Fibroblast of villous mesenchyme (primary cell): ENCODE results near the gene TRAP1. TPM values are rescaled to one million over a fixed set of nuclear protein-coding genes. Genes with fewer than 3 reads are reported as not detected.
"Not testable (repeated sequence)": the region's sequence is repeated elsewhere in the genome, so short reads cannot be mapped to it uniquely, and the experiment has no call there.

Experiments used
- DNase-seq: peaks from one replicate; pipeline ENCODE4 v3.0.0-alpha.2; 2010; ENCODE audit warnings: low read depth
- H3K4me3 ChIP-seq: 2 replicates; pipeline ENCODE4 v1.5.1; 2011; ENCODE audit warnings: low read depth, mild to moderate bottlenecking, low read length
- CTCF ChIP-seq: IDR thresholded peaks from 2 replicates; pipeline ENCODE4 v1.5.1; 2012; ENCODE audit warnings: low read depth, mild to moderate bottlenecking, low read length; ENCODE audit not compliant: insufficient read depth
- total RNA-seq: library from RNA; depleted of rRNA; stranded (reverse); fragments of >200 nt; gene quantifications from 2 replicates; pipeline ENCODE4 v1.2.3, GENCODE V29; 2012

TRAP1 gene
- total RNA-seq, 1 donor = 59.6 TPM

DNA sequence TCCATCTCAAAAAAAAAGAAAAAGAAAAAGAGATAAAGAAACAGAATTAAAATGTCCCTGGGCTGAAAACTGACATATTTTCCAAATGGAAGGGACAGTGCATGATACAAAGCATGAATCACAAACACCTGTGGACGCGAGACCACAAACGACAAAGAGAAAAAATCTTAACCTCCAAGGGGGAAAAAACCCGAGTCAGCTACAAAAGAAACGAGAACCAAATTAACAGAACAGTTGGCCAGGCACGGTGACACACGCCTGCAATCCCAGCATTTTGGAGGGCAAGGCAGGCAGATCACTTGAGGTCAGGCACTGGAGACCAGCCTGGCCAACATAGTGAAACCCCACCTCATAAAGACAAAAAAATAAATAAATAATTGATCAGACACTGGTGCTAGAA lies 1.9 kb downstream of the TRAP1 start:
- no peak for TF ChIP-seq CTCF
- no peak for DNase-seq
- H3K4me3 ChIP-seq = no peak overlapping the region

DNA sequence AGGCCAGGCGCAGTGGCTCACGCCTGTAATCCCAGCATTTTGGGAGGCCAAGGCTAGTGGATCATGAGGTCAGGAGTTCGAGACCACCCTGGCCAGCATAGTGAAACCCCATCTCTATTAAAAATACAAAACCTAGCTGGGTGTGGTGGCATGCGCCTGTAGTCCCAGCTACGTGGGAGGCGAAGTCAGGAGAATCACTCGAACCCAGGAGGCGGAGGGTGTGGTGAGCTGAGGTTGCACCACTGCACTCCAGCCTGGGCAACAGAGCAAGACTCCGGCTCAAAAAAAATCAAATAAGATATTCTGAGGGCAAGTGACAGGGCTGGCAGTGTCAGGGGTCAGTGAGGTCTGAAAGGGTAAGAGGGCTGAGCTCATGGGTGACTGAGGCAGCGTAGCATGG lies 2.9 kb downstream of the TRAP1 start:
- DNase-seq, H3K4me3 ChIP-seq: not testable (repeated sequence)

GRCh38 chr16:3713587-3714242 lies 3.6 kb downstream of the TRAP1 start:
- H3K4me3 ChIP-seq = no peak overlapping the region

GRCh38 chr16:3712861-3713372 lies 4.4 kb downstream of the TRAP1 start:
- TF ChIP-seq CTCF = no peak
- DNase-seq = no peak
- H3K4me3 ChIP-seq = no peak overlapping the region

More at GRCh38 chr16:3713587-3714242, 3.6 kb downstream of the TRAP1 start:
- TF ChIP-seq CTCF = no peak
- DNase-seq = no peak

DNA sequence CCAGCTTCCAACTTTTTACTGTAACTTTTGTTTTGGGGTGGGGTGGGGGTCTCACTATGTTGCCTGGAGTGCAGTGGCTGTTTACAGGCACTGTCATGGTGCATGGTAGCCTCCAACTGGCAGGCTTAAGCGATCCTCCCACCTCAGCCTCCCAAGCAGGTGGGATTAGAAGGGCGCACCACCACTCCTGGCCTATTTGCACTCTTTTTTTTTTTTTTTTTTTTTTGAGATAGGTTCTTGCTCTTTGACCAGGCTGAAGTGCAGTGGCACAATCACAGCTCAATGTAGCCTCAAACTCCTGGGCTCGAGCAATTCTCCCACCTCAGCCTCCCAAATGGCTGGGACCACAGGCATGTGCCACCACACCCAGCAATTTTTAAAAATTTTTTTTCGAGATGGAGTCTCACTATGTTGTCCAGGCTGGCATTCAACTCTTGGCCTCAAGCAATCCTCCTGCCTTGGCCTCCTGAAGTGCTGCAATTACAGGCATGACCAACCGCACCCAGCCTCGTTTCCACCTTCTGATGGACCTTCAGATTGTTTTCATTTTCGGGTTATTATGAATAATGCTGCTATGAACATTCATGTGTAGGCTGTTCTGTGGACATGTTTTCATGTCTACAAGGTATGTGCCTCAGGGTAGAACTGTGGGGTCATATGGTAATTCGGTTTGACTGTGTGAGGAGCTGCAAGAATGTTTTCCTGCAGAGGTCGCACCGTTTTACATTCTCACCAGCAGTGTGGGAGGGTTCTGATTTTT lies 10.9 kb downstream of the TRAP1 start:
- no peak overlapping the region for H3K4me3 ChIP-seq
- DNase-seq = no peak
- no peak for TF ChIP-seq CTCF

- no peak for DNase-seq
- TF ChIP-seq CTCF = no peak
- no peak overlapping the region for H3K4me3 ChIP-seq
These were observed 15.2 kb downstream of the TRAP1 start for GRCh38 chr16:3702082-3702481.

DNA sequence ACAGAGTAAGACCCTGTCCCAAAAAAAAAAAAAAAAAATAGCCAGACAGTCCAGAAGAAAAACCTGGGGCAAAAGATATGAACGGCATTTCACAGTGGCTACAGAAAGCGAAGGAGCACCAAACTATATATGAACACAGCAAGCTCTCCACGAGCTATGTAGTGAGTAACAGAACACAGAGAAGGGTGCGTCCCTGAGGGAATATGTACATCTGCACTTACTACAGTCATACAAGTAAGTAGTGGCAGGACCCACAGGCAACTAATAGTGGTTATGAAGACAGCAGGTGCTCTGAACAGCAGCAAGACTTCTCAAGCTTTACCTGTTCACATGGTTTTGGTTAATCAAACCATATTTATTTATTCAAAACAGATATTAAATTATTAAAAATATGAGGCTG lies 15.8 kb downstream of the TRAP1 start:
- no peak overlapping the region for H3K4me3 ChIP-seq
- no peak for DNase-seq
- no peak for TF ChIP-seq CTCF
